PC-9 (cell line): ENCODE results near the gene HMG20A. TPM values are rescaled to one million over a fixed set of nuclear protein-coding genes. Genes with fewer than 3 reads are reported as not detected.

Experiments
- BruUV-seq: library from RNA; stranded (reverse); fragments of 400-500 nt; replicated peaks from 2 replicates; lab custom pipeline; 2021; lab: Mats Ljungman, UMichigan
- CTCF ChIA-PET: fragments of 300-600 bp; sonication (Branson Sonifier 250); formaldehyde crosslinking; loops from one replicate; lab custom pipeline; 2022; ENCODE audit warnings: antibody characterized with exemption; lab: Charles Lee
- POLR2A ChIA-PET: fragments of 300-600 bp; sonication (Branson Sonifier 250); formaldehyde crosslinking; loops from one replicate; lab custom pipeline; 2022; ENCODE audit warnings: antibody characterized with exemption; ENCODE audit not compliant: unreplicated experiment; lab: Charles Lee
- DNase-seq, 2 experiments: peaks; one replicate each; pipeline versions ENCODE4 v3.0.0 to v3.0.0-alpha.2; 2015 to 2022; ENCODE audit warnings: mixed read lengths in 1 of 2
- H2AFZ ChIP-seq: fragments of 200-600 bp; sonication (generic); 2 replicates; pipeline ENCODE4 v1.8.1; 2017; ENCODE audit warnings: antibody characterized with exemption
- H3F3A ChIP-seq: fragments of 200-600 bp; sonication (generic); 2 replicates; pipeline ENCODE4 v1.8.1; 2017; ENCODE audit warnings: antibody characterized with exemption, mild to moderate bottlenecking, low read depth; ENCODE audit not compliant: insufficient read depth
- H3K27ac ChIP-seq: fragments of 200-600 bp; sonication (generic); 2 replicates; pipeline ENCODE4 v1.6.1; 2016; ENCODE audit warnings: mixed run types
- H3K27me3 ChIP-seq: fragments of 200-600 bp; sonication (generic); 2 replicates; pipeline ENCODE4 v1.6.1; 2016; ENCODE audit warnings: low read depth, mixed run types; ENCODE audit not compliant: insufficient read depth
- H3K36me3 ChIP-seq: fragments of 200-600 bp; sonication (generic); 2 replicates; pipeline ENCODE4 v1.6.1; 2016; ENCODE audit warnings: low read depth, mixed run types
- H3K4me1 ChIP-seq: fragments of 200-600 bp; sonication (generic); replicated peaks from 2 replicates; pipeline ENCODE4 v1.6.1; 2016; ENCODE audit warnings: mixed run types; ENCODE audit not compliant: insufficient read depth
- H3K4me2 ChIP-seq: fragments of 200-600 bp; sonication (generic); 2 replicates; pipeline ENCODE4 v1.6.1; 2017; ENCODE audit warnings: mixed run types
- H3K4me3 ChIP-seq: fragments of 200-600 bp; sonication (generic); 2 replicates; pipeline ENCODE4 v1.6.1; 2016; ENCODE audit warnings: mixed run types
- H3K79me2 ChIP-seq: fragments of 200-600 bp; sonication (generic); 2 replicates; pipeline ENCODE4 v1.6.1; 2017; ENCODE audit warnings: low read depth, mixed run types
- H3K9me2 ChIP-seq: fragments of 200-600 bp; sonication (generic); 2 replicates; pipeline ENCODE4 v1.8.1; 2017; ENCODE audit warnings: mild to moderate bottlenecking; ENCODE audit not compliant: insufficient read depth
- H3K9me3 ChIP-seq: fragments of 200-600 bp; sonication (generic); 2 replicates; pipeline ENCODE4 v1.8.1; 2016; ENCODE audit warnings: low read depth; ENCODE audit not compliant: insufficient read depth
- H4K20me1 ChIP-seq: fragments of 200-600 bp; sonication (generic); 2 replicates; pipeline ENCODE4 v1.8.1; 2017; ENCODE audit not compliant: insufficient read depth
- CTCF ChIP-seq: fragments of 200-600 bp; sonication (generic); conservative IDR thresholded peaks from 2 replicates; pipeline ENCODE4 v1.6.1; 2017; ENCODE audit warnings: mixed run types, antibody characterized with exemption, mild to moderate bottlenecking, moderate library complexity
- EZH2 ChIP-seq: fragments of 200-600 bp; sonication (generic); IDR thresholded peaks from 2 replicates; pipeline ENCODE4 v1.8.0; 2017; ENCODE audit warnings: antibody characterized with exemption, low read depth
- intact Hi-C: fragments of 100-400 bp; cut with micrococcal nuclease; formaldehyde crosslinking; loops from one replicate; pipeline ENCODE4 v1.10.0; 2022; ENCODE audit not compliant: unreplicated experiment
- total RNA-seq: library from RNA; stranded (reverse); gene quantifications from 2 replicates; pipeline ENCODE4 v1.2.3, GENCODE V29; 2021

The HMG20A gene
- total RNA-seq, 1 experiment from 2014 or later, result 33.4 TPM

DNA sequence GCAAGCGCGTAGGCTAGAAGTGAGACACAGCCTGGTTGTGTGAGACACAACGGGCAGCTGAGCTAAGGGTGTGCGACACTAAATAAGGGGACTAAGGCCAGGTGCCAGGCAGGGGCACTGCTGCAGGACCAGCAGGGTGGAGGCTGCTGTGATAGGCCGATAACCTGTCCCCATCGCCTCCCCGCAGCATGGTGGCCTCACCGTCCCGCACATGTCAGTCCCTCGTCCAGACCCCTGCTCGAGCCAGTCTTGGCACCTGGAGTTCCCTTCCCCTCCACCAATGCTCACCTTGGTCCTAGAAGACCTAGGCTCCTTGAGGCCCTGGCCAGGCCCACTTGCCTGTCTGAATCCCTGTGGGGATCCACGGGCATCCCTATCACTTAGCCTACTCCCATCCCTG is 96.1 kb downstream of the HMG20A start:
- intact Hi-C loops, result no loop called here

DNA sequence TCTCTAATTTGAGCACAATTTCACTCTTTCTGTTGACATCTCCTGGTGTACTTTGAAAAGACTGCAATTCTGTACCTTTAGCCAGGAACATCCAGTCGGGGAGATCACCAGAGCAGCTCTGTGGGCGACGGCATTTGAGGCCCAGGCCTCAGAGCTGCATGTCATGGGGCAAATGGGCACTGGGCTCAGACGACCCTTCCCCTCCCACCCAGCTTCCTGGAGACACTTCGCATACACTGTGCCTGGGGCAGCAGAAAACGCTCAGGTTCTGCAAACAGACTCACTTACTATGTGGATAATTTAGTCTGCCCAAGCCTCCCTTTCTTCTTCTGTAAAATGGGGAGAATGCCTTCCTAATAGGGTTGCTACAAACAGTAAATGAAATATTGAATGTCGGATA is 96.9 kb downstream of the HMG20A start:
- Histone ChIP-seq H3K4me3 (no peak overlapping the region), H3K9me2 (no peaks in the 10 kb centered on the region), H4K20me1 (no peaks in the 10 kb centered on the region), H3K36me3 (no peaks in the 10 kb centered on the region), H3K9me3 (no peaks in the 10 kb centered on the region), H3F3A (no peaks in the 10 kb centered on the region), H2AFZ (no peak overlapping the region), H3K79me2 (no peaks in the 10 kb centered on the region), H3K4me1 (no peaks in the 10 kb centered on the region), H3K27me3 (no peaks in the 10 kb centered on the region), H3K4me2 (no peak overlapping the region), H3K27ac (no peak overlapping the region)
- no TSS peak for BruUV-seq
- ChIA-PET POLR2A (interaction anchor here (1.0 kb wide), 1 partner anchor 200 kb away, joined by 3 read pairs; no protein-coding TSS in a partner anchor), CTCF (no interaction called here)
- no peak for DNase-seq
- TF ChIP-seq EZH2 (no peak), CTCF (no peak)
- intact Hi-C loops, result no loop called here

More for the DNA sequence above, 96.1 kb downstream of the HMG20A start:
- ChIA-PET CTCF (no interaction called here), POLR2A (no interaction called here)
- Histone ChIP-seq H3K9me2 (no peaks in the 10 kb centered on the region), H3K79me2 (no peaks in the 10 kb centered on the region), H3K27ac (no peak overlapping the region), H3K4me1 (no peaks in the 10 kb centered on the region), H3F3A (no peaks in the 10 kb centered on the region), H2AFZ (no peak overlapping the region), H3K36me3 (no peaks in the 10 kb centered on the region), H3K27me3 (no peaks in the 10 kb centered on the region), H3K9me3 (no peaks in the 10 kb centered on the region), H3K4me2 (no peak overlapping the region), H4K20me1 (no peaks in the 10 kb centered on the region), H3K4me3 (no peak overlapping the region)
- no peak for TF ChIP-seq CTCF
- no peak for TF ChIP-seq EZH2
- no peak for DNase-seq
- no TSS peak for BruUV-seq

- POLR2A ChIA-PET, result interaction anchor here (1.0 kb wide), 1 partner anchor 201 kb away, joined by 3 read pairs; no protein-coding TSS in a partner anchor
- no peak for TF ChIP-seq CTCF
- no peaks in the 10 kb centered on the region for H4K20me1 ChIP-seq
Observed at GRCh38 chr15:77518458-77518857, 97.8 kb downstream of the HMG20A start.

More at GRCh38 chr15:77518458-77518857, 97.8 kb downstream of the HMG20A start:
- H3K27ac ChIP-seq, result no peak overlapping the region
- intact Hi-C loops, result no loop called here
- no peaks in the 10 kb centered on the region for H3K9me2 ChIP-seq
- no peak for DNase-seq
- CTCF ChIA-PET, result no interaction called here
- no peaks in the 10 kb centered on the region for H3K79me2 ChIP-seq
- no peaks in the 10 kb centered on the region for H3K4me1 ChIP-seq
- H3K36me3 ChIP-seq, result no peaks in the 10 kb centered on the region
- no TSS peak for BruUV-seq
- no peaks in the 10 kb centered on the region for H3K9me3 ChIP-seq
- no peak overlapping the region for H2AFZ ChIP-seq
- H3K4me3 ChIP-seq, result no peak overlapping the region
- H3K4me2 ChIP-seq, result no peak overlapping the region
- no peaks in the 10 kb centered on the region for H3F3A ChIP-seq
- H3K27me3 ChIP-seq, result no peaks in the 10 kb centered on the region
